NT2/D1 (cell line): ENCODE measurements around the gene RANBP17.

Experiments used
- SUZ12 ChIP-seq: IDR thresholded peaks from 2 replicates; pipeline ENCODE4 v1.6.1; 2011; ENCODE audit not compliant: insufficient read length, insufficient read depth; ENCODE audit errors: extremely low read depth
- YY1 ChIP-seq: IDR thresholded peaks from 2 replicates; pipeline ENCODE4 v1.6.1; 2011; ENCODE audit not compliant: insufficient read length, insufficient read depth
- ZNF274 ChIP-seq: IDR thresholded peaks from 2 replicates; pipeline ENCODE4 v1.6.1; 2011; ENCODE audit warnings: mild to moderate bottlenecking, low read depth, low read length

DNA sequence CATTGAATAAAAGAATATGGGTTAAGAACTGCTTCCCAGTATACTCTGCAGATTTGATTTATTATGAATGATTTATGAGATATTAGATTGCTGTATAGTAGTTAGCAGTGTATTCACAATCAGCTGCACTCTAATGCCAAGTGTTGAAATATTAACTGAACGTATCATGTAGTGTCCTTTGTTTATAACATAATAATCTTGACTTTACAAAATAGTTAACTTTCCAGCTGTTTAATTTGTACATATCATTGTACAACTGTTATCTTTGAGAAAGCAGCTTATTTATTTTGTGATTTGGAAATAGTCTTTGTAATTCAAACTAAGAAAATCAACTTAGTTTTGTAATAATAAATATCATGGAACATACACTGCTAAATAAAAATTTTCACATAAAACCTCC lies 219.5 kb downstream of the RANBP17 start:
- no peak for TF ChIP-seq ZNF274
- TF ChIP-seq YY1 = no peak
- no peak for TF ChIP-seq SUZ12
